Measurements from ENCODE around the gene RNF144A.
"Not testable (repeated sequence)": the region's sequence is repeated elsewhere in the genome, so short reads cannot be mapped to it uniquely, and the experiment has no call there.

RNF144A gene

DNA sequence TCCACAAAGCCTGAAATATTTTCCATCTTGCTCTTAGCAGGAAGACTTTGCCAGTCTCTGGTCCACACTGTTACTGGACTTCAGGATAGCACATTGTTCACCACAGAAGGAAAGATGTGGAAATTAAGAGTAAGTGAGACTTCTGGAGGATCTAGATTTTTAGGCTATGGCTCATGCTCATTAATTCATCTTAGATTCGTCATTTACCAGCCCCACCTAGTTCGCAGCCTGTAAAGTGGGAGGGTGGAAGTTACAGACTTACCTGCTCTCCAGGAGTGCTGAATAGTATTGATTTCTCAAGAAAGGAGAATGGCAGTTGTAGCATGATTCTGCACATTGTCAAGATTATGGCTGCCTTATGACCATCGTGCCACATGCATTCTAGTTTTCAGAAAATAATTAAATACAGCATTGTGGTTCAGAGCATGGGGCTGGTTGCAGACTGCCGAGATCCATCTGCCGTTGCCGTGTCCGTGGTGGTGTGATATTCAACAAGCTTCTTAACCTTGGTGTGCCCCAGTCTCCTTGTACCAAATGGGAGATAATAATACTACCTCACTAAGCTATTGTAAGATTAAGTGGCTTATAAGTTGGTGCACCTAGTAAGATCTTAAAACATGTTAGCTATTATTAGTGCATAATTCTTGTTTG lies 56.8 kb downstream of the RNF144A start:
- DNase-seq, result no peak

DNA sequence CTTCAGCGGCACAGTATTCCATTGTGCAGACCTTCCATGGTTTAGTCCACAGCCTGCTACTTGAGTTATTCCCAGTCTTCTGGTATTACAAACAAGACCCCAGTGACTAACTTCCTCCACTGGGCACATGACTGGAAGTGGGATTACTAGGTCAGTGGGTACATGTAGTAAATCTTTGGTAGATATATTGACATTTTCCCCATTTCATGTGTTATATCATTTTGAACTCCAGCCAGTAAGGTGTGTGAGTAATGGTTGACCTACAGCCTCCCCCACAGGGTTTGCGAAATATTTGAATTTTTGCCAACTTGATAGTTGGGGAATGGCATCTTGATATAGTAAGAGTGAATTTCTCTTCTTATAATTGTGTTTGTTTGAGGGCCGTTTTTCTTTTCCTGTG lies 58.8 kb downstream of the RNF144A start:
- DNase-seq, result no peak

GRCh38 chr2:6977113-6977741 lies 60.0 kb downstream of the RNF144A start:
- DNase-seq, result no peak

DNA sequence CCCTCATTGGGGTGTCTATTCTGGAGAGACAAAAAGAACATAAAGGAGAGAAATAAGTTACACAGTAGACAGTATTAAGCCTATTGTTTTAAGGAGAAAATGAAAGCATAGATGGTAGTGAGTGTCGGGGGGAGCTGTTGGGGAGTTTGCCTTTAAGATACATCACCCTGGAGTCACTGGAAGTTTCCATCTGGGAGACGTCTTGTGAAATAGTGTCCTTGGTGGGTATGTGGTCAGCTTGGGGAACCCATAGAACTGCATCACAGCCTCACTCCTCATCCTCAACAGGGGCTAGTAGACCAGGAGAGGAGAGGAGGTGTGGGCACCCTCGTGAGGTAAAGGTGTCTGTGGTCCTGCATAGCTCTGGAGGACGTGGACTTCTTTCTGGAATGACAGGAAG lies 60.6 kb downstream of the RNF144A start:
- DNase-seq, result no peak

DNA sequence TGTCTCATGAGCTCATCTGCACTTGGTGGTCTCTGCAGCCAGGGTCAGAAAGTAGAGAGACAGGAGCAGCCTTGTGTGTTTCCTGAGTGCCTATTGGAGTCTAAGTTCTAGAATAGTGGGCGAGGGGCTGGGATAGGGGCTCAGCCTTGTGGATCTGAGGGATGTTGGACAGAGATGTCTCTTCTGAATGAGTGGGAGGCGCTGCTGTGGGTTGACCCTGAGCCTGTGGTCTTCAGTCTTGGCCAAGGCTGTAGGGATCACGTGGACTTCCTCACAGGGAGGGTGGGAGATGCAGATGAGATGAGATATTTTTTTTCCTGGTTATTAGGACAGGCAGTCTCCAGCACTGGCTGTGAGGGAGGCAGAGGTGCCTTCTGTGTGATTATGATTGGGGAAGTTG lies 61.8 kb downstream of the RNF144A start:
- no peak for DNase-seq

GRCh38 chr2:6982449-6982848 lies 65.2 kb downstream of the RNF144A start:
- DNase-seq, result no peak

DNA sequence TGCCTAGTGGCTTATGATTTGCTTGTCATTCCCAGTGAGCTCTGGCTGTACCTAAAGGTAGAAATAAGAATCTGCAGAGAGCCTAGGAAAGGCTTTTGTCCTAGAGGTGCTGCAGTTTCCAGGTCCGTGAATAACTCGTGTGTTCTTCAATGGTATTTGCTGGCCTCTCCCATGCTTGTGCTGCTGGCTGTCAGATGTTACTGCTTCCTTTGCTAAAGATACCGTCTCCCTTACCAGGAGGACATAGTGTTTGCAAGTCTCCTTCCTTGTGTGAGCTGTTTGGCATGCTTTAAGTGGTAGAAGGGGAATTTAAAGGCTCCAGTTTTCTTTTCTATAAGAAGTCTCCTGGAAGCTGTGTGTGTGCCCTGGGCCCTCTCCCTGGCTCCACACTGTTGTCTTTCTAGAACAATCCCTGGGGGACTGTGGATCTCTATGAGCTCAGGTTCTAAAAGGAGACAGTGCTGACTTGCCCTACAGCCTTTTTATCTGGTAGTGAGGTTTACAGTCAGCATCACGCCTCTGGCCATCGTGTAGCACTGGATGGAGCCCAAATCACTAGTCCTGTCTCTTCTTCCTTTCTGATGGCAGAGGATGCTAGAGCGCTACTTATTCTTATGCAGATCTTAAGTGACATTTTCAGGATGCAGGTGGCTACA lies 65.8 kb downstream of the RNF144A start:
- DNase-seq, result no peak

DNA sequence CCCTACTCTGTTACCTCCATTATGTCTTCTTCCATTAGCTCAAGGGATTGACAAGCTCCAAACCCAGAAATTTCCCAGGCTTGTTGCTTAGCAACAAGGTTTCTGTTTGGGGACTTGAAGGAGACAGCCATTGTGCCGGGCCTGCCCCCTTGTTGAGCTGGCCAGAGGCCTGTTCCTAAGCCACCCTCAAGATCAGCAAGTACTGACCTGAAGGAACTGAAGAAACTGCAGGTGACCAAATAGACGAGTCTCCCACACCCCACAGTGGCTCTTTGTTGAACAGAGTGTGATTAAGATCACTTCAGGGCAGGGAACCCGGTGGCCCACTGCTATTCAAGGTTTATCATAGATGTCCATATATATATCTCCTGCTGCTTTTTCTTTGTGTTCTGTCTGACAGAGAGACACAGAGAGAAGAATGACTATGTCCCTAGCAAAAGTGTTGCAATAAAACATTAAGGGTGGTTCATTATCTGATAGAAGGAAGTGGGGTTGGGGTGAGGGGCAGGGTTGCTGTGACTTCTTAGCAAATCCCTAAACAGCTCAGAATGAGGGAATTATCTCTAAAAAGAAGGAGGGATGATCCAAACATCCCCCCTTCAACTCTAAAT lies 69.2 kb downstream of the RNF144A start:
- no peak for DNase-seq

GRCh38 chr2:6986912-6987361 lies 69.7 kb downstream of the RNF144A start:
- no peak for DNase-seq

GRCh38 chr2:6990871-6991270 lies 73.7 kb downstream of the RNF144A start:
- DNase-seq, result no peak

DNA sequence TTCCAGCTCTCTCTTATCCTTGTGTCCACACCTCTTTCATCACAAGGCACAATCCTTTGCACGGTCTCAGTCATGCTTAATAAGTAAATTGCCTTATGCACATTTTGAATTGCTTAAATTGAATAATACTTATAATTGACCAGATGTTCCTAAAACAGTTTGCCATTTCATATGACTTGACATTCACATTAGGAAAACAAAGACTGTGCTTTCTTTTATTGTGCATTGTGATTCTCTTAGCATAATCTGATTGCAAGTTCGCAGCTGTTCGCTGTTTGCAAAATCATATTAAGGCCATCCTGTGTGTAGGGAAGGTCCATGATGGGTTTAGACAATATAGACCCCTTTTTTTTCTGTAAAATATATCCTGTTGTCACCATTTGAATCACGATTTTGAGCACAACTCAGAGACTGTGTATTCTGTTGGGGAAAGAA lies 75.6 kb downstream of the RNF144A start:
- DNase-seq, result no peak

- DNase-seq, result no peak
Observed at GRCh38 chr2:6993229-6993640, 76.0 kb downstream of the RNF144A start.

- no peak for DNase-seq
Observed at GRCh38 chr2:6993936-6994335, 76.7 kb downstream of the RNF144A start.

DNA sequence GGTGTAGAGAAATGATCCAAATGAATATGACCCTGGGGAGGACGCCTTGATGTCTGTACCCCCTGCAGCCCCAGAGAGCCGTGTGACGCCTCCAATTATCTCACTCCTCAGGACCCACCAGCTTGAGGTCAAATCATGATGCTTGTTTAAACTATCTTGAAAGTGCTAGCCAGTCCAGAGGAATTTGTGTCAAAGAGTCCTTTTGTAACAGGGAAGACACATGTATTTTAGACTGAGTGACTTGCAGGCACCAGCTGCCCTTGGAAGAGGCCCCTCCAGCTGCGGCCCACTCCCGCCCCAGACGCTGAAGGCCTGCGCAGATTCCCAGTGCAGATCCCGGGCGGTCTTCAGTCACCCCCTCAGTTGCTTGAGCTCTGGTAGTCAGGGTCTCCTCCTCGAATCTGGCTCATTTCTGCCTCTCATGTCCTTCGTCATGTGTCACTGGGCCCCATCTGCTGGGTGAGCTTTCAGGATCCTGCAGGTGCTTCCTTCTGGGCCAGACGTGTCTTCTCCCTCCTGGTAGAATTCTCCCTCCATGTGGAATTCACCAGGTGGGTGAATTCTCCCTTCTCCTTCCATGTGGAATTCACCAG lies 77.4 kb downstream of the RNF144A start:
- DNase-seq, result no peak

- DNase-seq, result no peak
Observed at GRCh38 chr2:6995391-6996097, 78.3 kb downstream of the RNF144A start.

GRCh38 chr2:6999211-6999877 lies 82.1 kb downstream of the RNF144A start:
- DNase-seq, result no peak

GRCh38 chr2:7001395-7001794 lies 84.2 kb downstream of the RNF144A start:
- not testable (repeated sequence) for DNase-seq

- DNase-seq, result no peak
Observed at GRCh38 chr2:7003895-7004294, 86.7 kb downstream of the RNF144A start.

GRCh38 chr2:7004636-7005035 lies 87.4 kb downstream of the RNF144A start:
- no peak for DNase-seq

DNA sequence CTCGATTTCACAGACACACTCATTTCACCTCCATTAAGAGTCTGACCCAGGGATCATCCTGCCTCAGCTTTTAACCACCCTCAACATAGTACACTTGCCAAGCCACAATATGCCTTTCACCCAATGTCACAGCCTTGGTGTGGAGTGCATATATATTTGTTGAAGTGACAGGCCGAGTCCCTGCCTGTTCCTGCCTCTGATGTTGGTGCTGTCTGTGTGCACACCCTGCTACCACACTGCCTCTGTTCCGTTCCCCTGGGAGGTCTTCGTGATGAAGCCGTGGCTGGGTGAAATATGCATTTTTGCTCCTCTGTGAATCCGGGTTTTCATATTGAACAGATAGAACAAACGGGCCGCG lies 90.3 kb downstream of the RNF144A start:
- no peak for DNase-seq

- no peak for DNase-seq
Observed at GRCh38 chr2:7007846-7008741, 90.9 kb downstream of the RNF144A start.

All from NCI-H2171 treated with DMSO at 0.1 percent for 48 hours (cell line).